K562 treated with DMSO at 1 percent for 4 hours (cell line): Measurements from ENCODE around the gene SPATA31A5. TPM values are rescaled to one million over a fixed set of nuclear protein-coding genes. Genes with fewer than 3 reads are reported as not detected.

Source experiments
- total RNA-seq: library from RNA; unstranded; fragments of 300-600 nt; gene quantifications from 2 replicates; pipeline ENCODE4 v1.2.3, GENCODE V29; 2022; ENCODE audit not compliant: insufficient read depth

SPATA31A5 gene
- total RNA-seq = not detected in 2 replicates

GRCh38 chr9:60914107-60914506 is at the start of gene SPATA31A5:
Gene SPATA31A5 (plus strand): TSS chr9:60914407. CDS start chr9:60914436, 29 bp downstream.

